Measurements from ENCODE around the gene COL4A1.

COL4A1 gene

DNA sequence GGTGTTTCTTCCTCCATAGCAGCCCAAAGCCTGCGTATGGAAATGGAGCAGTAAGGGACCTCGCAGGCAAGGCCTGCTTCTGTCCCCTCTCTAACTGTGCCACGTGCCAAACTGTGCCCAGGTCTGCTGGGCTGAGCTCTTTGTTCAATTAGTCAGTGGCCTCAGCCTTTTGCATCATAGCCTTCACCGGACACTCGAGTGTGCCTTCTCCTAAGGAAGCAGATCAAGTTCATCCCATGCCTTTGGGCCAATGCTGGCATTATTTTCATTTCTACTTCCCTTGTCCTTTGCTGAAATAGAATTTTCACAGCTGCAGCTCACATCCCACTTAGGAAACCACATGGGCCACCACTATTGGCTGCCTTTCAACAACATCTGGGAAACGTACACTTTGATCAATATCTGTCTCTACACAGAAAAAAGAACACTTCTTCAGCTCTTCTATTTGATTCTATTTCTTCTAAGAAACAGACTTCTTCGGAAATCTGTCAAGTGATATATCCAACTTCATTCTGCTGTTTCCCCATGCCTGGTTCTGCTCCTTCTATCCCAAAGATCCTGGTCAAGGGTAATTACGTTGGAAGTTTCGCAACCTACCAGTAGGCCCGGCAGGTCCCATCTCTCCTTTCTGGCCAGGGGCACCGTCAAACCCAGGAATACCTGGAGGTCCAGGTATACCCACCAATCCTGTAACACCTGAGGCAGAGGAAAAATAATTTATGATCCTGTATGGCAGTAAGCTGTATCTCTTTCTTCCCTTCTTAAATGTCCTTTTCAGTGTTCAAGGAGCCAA is 143.9 kb downstream of the COL4A1 start:
- DNase-seq (ENCODE audit: low spot score), result no peak

DNA sequence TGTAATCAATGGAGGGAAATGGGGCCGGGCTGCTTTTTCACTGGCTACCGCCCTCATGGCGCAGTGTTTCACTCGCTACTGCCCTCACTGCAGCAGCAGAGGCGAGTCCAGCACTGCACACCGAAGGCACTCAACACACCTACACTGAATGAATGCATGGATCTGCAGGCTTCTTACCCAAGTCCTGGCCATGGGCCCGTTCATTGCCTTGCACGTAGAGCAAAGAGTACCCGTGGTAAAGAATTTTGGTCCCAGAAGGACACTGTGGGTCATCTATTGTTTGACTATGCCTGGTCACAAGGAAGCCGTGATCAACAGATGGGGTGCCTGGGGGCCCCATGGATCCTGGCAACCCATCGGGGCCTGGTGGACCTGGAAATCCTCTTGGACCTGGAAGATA is 144.9 kb downstream of the COL4A1 start:
- no peak for DNase-seq (ENCODE audit: low spot score)

DNA sequence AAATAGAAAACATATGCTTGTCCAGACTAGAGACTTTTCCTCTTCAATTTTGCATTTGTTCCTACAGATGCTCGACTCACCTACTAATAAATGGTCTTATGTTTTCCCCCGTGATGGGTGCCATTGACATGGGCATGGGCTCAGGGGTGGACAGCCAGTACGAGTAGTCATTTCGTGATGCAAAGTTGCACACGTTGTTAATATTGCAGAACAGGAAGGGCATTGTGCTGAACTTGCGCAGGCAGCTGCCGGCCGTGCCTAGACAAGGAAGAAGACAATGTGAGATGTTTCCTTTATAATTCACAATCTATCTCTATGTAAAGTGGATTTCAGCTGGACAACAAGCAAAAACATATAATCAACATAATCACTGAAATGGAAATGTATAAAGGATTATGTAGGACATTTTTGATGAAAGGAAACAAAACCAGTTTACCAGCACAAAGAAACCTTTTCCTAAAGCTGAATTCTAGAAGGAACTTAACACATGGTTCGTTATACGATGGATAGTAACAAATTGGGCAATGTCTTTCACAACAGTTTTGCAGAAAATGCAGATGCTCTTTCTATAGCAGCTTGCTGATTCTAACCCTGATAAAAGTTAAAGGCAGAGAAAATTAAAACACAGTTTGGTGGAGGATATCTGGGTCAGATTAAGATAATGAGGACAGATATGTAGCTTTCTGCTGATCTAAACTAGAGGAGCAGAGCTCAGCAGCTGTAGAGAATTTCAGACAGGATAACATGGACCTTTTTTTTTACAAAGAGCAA is 145.7 kb downstream of the COL4A1 start:
- DNase-seq (ENCODE audit: low spot score), result no peak

DNA sequence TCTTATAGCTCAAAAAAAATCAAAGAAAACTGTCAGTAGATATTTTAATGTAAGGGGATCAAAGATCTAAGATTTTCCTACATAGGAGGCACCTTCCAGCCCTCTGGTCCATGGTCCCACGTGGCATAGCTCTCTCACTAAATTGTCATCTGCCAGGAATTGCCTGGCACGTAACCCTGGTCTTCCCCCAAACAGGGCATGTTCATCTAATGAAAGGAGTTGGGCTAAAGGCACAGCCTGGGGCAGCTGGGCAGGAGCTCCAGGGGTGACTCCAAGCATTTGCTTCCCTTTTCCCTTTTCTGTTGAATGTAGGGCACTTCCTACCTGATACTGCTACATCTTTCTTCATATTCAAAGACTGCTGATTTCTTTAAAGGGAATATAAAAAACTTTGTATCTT is 148.7 kb downstream of the COL4A1 start:
- DNase-seq (ENCODE audit: low spot score), result no peak

DNA sequence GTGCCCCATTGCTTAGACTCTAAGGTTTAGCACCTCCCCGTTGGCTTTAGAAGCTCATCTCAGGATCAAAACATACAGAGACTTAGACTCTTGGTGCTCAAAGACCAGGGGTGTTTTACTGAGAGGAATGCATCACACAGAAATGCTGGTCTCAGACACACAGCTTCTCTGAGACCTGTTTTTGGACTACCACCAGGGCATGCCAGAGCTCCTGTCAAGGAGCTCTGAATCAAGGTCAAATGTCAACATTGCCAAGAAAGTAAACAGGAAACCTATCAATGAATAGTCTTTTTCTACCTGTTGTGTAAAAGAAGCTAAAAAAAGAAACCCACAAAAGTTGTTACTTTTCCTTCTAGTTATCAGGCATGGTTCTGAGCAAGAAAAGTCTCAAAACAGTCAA is 149.2 kb downstream of the COL4A1 start:
- no peak for DNase-seq (ENCODE audit: low spot score)

DNA sequence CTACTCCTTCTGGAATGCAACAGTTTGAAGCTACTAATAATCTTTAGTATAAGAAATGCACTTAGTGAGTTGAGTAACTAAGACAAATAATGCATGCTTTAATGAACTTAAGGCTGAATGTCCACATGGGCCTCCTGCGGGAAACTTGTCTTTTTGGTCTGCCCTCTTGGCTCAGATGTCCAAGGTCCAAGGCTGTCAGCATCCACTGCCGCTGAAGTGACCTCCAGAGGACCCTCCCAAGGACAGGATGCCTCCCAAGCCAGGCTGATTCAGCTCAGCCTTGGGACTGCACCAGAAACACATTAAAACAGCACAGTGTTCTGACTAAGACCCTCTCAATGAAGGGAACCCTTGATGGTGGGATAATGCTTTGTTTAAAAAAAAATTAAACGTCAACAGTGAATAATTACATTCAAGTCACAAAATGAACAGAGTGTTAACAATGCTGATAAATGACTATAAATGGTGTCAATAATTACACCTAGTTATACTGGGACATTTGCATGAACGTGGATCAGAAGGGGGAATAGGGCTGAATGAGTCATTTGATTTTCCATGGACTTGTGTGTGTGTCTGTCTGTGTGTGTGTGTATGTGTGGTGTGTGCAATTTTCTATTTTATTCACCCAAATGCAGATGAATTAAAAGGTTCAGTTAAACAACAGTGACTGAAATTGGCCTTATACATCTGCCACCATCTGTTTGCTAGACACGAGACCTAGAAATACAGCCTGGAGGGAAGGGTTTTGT is 150.5 kb downstream of the COL4A1 start:
- no peak for DNase-seq (ENCODE audit: low spot score)

DNA sequence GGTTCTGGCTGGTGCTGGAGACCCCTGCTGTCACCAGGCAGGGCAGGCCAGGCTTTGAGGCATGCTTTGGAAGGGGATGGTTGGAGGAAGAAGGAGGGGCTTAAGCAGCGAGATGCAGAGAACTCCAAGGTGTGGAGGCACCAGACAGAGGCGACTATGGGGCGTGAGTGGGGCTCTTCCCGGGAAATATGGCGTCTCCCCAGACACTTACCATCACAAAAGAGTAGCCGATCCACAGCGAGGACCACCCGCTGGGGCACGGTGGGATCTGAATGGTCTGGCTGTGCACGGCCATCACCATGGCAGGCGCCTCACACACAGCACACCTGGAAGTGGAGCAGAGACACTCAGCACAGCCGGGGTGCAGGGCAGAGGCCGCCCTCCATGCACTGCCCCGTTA is 151.9 kb downstream of the COL4A1 start:
- DNase-seq (ENCODE audit: low spot score), result no peak

DNA sequence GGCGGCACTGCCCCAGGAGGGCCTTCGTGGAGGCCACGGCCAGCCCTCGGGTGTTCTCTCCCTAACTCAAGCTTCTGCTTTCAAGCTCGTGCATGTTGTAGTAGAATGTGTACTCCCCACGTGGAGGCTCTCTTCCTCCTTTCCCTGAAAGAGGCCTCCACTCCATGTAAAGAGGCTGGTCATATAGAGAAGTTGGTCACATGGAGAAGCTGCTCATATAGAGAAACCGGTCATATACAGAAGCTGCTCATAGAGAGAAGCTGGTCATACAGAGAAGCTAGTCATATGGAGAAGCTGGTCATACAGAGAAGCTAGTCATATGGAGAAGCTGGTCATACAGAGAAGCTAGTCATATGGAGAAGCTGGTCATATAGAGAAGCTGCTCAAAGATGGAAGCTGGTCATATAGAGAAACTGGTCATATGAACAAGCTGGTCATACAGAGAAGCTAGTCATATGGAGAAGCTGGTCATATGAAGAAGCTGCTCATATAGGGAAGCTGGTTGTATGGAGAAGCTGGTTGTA is 152.5 kb downstream of the COL4A1 start:
- DNase-seq (ENCODE audit: low spot score), result no peak

DNA sequence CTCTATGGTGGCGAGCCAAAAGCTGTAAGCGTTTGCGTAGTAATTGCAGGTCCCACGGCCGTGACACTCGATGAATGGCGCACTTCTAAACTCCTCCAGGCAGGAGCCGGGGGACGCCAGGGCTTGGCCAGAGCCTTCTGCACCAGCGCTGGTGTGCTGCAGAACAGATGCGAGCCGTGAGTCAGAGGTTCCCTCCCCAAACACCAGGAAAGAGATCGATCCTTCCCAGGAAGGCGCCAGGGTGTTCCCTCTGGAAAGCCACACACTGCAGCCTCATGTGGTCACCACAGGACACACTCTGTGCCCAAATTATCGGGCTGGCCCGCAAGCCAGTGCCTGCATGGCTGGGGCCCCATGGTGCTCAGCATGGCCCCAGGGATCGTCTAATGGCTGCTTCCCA is 154.6 kb downstream of the COL4A1 start:
- no peak for DNase-seq (ENCODE audit: low spot score)

DNA sequence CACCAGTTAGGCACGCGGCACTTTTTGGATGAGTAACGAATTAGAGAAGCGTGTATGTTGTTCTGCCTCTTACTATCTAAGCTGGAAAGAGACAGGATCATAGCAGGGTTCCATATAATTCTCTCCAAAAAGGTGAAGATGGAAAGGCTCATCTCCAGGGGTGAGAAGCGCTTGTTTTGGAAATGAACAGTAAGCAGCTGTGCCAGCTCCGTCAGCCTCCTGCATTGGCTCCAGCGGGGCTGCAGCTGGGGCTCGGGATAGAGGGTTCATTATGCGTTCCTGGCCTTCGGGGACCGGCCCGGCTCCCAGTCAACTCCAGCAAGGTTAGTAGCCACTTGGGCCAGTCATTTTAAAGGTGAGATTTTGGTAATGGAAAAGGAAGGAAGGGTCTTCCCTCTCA is 155.5 kb downstream of the COL4A1 start:
- no peak for DNase-seq (ENCODE audit: low spot score)

DNA sequence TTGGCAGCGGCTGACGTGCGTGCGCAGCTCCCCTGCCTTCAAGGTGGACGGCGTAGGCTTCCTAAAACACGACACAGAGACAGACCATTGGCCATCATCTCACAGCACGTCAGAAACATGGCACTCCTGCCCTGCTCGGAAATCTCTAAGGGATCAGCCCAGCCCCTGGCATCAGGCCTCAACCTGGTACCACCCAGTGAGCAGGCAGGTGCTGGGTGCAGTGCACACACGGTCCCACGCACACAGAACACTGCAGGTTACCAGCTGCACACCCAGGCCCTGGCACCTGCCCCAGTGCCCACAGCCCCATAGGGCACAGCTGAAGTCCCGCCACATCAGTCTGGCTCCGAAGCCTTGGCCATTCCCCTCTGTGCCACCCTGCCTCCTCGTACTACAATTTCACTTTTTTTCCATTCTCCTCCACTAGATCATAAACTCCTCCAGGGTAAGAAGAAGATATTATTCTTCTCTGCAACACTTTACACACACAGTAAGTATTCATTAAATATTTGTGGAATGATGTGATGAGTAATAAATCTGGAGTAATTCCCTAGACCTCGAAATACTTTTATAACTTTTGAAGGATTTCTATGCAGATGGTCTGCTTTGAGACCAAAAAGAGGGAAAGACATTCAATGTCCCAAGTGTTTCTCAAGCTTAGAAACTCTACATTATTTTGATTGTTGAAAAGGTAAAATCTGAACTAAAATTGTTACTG is 156.4 kb downstream of the COL4A1 start:
- DNase-seq (ENCODE audit: low spot score), result no peak

DNA sequence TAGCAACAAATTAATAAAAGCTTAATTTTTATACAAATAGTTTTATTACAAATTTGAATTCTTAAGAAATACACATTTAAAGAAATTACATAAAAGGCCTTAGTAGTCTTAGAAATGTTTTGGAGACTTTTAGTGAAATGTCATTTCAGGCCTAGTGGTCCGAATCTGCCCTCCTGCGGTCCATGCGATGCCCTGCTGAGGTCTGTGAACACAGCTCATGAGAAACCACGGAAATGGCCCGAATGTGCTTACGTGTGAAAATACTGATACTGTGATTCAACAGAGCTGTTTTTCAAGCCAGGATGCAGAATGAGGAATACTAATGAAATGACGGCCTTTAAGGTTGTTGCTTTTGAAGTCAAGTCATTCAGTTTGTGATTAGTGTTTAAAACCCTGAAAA is 157.9 kb downstream of the COL4A1 start:
- no peak for DNase-seq (ENCODE audit: low spot score)

DNA sequence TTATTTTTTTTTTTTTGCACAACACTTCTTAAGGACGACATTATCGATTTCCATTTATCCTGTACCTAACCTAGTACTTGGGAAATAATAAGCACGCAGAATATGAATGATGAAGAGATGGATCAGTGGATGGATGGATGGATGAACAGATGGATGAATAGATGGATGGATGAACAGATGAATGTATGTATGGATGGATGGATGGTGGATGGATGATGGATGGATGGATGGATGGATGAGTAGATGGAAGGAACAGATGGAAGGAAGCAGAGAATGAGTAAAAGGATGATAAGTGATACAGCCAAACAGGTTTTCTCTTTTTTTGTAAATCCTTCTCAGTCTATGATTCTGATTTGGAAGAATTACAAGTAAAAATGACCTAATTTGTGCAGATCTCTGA is 166.9 kb downstream of the COL4A1 start:
- no peak for DNase-seq (ENCODE audit: low spot score)

DNA sequence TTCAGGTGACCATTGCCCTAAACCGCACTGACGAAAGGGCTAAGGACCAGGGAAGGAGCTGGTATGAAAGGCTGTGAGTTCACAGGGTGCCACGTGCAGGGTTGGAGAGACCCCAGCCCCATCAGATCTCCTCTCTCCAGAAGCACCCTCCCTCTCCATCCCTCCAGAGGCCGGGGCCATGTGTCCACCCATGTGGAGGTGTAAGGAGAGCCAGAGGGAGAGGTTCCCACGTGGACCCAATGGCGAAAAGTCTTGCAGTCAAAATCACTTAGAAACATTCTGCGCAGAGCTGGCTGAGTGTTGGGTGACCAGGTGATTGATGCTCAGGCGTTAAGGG is 168.3 kb downstream of the COL4A1 start:
- DNase-seq (ENCODE audit: low spot score), result no peak

DNA sequence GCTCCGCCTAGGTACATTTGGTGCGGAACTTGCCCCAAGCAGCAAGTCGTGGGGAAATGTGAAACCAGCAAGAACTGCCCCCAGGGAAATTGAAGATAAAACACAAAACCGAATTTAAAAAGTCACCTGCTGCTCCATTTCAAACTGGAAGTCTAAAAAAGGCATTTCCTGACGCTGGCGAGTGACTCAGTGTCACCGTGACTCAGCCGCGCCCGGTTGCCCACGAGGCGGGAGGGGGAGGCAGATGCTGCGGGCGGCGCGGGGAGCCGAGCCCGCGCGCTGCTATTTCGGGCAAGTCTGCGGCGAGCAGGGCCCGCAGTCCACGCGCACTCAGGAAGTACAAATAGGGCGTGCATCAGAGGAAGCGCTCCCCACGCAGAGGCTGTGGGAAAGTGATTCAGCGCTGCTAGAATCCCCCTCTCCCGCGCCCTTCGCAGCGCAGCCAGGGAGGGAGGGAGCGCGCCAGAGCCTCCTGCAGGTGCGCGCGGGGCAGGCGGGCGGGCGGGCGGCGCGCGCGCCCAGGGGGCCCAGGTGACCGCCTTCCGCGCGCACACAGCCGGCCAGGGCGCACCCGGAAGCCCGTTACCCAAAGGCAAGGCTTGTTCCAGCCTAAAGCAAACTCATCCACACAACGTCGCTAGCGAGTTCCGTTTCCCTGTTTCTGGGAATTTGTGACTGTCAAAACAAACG is 168.8 kb downstream of the COL4A1 start:
- no peak for DNase-seq (ENCODE audit: low spot score)

DNA sequence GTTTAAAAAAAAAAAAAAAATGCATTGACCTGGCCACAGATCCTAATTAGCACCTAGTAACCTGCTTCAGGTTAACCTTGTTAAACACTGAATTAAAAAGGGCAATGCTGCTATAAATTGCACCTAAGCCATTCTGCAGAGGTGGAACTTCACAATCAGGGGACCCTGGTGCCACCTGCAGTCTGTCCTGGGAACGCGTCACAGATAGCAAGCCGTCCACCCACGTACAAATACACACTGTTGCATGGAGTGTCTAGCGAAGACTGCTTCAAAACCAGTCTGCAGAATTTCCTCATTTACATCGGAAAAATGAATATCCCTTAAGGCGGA is 169.3 kb downstream of the COL4A1 start:
- DNase-seq (ENCODE audit: low spot score), result no peak

DNA sequence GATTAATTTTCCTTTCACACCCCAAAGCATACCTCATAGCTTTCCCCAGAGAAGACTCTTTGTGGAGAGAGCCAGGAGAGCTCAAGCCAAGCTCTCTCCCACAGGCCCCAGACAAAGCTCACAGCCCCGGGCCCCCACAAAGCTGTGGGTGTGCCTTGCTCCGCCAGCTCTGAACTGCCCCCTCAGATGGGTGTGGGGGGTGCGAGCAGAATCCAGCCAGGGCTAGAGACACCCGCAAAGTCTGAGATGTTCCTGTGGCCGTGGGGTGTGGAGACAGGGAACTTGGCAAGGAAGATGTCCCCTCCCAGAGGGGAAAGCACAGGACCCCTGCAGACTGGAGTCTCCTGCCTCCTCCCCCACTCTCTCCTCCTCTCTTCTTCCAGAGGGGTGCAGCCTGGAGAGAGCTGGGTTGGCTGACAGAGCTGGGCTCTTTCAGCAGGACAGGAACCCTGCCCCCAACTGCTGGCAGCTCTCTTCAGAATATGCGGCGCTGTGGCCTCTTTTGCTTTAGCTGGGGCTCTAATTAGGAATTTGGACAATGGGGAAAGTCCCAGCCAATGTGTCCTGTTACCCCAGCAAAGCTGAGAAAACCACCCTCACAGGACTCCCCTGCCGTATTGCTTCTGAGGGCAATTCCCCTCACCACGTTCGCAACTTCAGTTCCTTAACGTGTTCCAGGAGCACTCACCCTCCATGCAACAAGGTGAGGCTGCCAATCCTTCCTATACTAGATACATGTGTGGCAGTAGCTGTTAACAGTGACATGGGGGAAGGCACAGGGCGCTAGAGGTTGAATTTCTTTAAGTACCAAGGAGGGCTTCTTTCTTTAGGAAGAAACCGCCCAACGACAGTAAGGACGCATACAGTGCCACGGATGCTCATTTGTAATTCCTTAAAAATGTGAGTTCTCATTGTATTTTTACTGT is 170.0 kb downstream of the COL4A1 start:
- DNase-seq (ENCODE audit: low spot score), result no peak

DNA sequence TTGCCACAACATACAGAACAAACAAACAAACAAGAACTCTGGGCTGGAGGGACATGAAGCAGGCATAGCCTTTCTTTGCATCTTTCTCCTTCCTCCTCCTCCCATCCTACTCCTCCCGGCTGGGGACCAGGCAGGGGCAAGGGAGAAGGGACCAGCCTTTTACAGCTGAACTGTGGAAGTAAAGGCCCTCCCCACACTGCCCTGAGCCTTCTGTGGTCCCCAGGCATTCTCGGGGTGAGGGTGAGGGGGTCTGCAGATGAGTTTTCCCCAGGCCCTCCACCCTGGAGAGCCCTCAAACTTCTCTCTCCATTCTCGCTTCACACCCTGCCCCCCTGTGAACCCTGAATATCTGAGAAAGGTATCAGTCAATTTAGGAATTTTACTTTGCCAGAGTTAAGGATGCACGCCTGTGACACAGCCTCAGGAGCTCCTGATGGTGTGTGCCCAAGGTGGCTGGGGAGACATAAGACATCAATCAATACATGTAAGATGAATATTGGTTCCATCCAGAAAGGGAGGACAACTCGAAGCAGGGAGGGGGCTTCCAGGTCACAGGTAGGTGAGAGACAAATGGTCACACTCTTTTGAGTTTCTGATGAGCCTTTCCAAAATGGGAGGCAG is 170.9 kb downstream of the COL4A1 start:
- no peak for DNase-seq (ENCODE audit: low spot score)

DNA sequence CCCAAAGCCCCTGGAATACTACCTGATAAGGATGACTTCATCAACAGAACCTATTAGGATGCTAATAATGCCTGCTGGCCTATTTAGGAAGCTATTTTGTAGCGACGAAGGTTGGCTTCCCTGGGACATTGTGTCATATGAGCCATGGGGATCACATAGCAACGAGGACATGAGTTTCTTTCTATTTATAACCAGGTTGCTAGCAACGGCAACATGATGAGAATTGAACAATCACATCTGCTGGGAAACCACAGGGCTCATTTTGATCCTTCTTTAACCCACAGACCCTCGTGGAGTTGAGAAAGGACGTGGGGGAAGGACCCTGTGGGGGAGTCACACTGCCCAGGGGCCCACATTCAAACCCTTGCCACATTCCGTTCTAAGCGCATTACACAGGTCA is 172.2 kb downstream of the COL4A1 start:
- no peak for DNase-seq (ENCODE audit: low spot score)

All from left forelimb (tissue), 1 donor.